ENCODE measurements around the gene RAD23B.
"Not testable (repeated sequence)": the region's sequence is repeated elsewhere in the genome, so short reads cannot be mapped to it uniquely, and the experiment has no call there.

The RAD23B gene

DNA sequence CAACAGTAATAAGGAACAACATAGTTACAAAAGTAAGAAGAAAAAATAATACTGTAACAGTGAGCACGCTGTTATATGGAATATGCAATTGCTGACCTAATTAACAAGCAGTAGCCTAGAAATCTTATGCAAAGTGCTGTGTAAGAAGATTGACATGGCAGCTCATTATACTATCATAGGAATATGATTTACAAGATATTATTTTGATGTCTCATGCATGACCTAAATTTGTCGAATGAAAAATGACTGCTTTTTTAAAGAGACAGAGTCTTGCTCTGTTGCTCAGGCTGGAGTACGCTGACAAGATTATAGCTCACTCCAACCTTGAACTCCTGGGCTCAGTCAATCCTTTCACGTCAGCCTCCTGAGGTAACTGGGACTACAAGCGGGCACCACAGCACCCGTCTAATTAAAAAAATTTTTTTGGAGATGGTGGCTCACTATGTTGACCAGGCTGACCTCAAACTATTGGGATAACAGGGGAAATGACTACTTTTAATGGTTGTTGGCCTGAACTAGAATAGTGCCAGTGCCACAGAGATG, 10.5 kb downstream of the RAD23B start:
- DNase-seq (ENCODE audit: low spot score) = no peak

DNA sequence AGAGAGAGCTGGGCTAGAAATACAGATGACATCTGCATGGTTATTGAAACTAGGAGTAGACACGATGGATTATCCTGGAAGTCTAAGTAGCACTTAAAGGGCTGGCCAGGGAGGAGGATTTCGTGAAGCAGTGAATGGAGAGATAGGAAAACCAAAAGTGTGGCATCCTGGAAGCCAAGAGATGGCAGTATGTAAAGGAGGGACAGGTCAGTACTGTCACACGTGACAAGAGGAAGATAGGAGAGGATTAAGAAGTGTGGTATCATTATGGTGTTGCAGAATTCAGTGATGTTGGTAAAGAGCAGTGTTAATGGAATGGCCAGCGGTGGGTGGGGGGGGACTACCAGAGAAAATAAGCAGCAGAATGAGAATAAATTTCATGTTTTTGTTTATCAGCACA, 11.7 kb downstream of the RAD23B start:
- no peak for DNase-seq (ENCODE audit: low spot score)

DNA sequence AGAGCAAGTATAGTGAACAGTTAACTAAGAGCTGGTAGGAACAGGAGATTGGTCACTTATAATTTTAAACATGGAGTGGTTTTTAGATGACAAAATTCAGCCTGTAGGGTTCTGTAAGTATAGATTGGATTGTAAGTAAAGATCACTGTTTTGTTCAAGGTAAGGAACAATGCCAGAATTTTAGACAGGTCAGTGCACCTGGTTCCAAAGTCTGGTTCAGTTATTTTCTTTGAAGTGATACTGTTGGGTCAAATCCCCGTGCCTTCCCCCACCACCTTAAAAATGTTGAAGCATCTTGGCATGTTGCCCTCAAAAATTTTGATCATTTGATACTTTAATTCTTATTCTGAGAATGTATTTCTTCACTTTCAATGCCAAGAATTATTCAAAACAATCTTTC, 12.9 kb downstream of the RAD23B start:
- DNase-seq (ENCODE audit: low spot score) = no peak

DNA sequence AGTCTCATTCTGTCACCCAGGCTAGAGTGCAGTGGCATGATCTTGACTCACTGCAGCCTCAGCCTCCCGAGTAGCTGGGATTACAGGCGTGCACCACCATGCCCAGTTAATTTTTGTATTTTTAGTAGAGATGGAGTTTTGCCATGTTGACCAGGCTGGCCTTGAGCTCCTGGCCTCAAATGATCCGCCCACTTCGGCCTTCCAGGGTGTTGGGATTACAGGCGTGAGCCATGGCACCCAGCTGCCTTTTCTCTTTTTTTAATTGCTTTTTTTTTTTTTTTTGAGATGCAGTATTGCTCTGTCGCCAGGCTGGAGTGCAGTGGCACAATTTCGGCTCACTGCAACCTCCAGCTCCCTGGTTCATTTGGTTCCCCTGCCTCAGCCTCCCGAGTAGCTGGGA, 13.5 kb downstream of the RAD23B start:
- not testable (repeated sequence) for DNase-seq (ENCODE audit: low spot score)

DNA sequence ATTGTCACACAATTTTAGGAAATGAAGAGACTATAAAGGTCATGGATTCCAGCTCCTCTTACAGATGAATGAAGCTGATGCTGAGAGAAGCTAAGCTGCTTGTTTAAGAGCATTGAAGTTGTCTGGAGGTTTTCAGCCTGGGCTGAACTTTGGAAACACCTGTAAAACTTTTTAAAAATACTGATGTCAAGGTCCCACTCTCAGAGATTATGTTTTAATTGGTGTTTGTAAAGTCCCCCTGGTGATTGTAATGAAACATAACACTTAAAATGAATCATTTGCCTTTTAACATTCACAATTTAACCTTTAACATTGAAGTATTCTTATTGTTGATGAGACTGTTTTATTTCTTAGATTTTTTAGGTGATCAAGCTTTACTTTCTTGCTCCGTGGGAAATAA, 16.4 kb downstream of the RAD23B start:
- DNase-seq (ENCODE audit: low spot score) = no peak

DNA sequence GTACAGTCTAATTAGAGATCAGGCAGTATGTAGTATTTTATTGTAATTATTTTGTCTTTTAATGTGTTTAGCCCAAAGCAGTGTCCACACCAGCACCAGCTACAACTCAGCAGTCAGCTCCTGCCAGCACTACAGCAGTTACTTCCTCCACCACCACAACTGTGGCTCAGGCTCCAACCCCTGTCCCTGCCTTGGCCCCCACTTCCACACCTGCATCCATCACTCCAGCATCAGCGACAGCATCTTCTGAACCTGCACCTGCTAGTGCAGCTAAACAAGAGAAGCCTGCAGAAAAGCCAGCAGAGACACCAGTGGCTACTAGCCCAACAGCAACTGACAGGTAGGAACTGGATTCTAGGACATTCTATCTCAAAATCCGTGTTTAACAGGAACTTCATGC, 23.2 kb downstream of the RAD23B start:
- no peak for DNase-seq (ENCODE audit: low spot score)

DNA sequence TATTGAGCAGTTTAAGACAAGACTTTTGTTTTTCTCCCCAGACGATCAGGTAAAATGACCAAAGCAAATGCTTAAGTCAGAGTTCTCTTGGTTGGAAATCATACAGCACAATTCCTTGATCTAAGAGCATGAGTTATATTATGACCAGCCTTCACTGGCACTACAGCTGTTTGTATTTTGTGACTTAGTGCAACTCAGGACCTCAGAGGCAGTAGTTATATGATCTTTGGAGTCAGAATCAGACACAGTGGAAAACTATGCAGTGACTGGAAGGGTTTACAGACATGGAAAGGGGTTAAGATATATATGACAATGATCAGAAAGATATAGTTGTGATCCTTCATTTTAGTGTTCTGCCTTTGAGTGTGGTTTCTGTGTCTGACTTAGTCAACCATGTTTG, 24.3 kb downstream of the RAD23B start:
- no peak for DNase-seq (ENCODE audit: low spot score)

DNA sequence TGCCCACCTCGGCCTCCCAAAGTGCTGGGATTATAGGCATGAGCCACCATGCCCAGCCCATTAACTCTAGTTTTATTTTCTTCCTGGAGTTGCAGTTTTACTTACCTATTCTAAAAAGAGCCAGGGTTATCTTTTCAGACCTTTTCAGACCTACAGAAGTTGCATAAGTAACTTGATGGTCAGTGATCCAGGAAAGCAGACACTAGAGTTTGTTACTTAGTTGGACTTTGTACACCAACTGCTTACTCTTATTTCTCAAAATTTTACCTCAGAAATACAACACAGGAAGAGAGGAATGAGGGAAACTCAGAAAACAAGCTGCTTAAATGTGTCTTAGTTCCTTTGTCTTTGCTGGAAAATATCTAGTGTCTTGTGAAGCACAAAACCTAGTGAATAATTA, 25.4 kb downstream of the RAD23B start:
- no peak for DNase-seq (ENCODE audit: low spot score)

DNA sequence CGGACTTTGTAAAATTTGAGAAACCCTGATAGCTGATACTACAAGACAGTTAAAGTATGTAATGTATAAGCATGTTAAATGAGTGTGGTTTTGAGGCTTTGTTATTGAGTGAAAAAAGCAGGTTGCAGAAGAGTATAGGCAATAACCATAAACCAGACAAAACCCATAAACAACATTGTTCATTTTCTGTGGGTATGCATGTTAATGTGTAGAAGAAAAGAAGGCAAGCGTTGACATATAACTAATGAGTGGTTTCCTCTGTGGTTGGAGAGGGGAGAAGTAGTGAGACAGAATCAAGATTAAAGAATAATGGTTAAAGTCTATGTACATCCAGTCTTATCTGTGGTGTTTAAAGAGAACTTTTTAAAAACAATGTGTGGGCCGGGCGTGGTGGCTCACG, 26.2 kb downstream of the RAD23B start:
- no peak for DNase-seq (ENCODE audit: low spot score)

DNA sequence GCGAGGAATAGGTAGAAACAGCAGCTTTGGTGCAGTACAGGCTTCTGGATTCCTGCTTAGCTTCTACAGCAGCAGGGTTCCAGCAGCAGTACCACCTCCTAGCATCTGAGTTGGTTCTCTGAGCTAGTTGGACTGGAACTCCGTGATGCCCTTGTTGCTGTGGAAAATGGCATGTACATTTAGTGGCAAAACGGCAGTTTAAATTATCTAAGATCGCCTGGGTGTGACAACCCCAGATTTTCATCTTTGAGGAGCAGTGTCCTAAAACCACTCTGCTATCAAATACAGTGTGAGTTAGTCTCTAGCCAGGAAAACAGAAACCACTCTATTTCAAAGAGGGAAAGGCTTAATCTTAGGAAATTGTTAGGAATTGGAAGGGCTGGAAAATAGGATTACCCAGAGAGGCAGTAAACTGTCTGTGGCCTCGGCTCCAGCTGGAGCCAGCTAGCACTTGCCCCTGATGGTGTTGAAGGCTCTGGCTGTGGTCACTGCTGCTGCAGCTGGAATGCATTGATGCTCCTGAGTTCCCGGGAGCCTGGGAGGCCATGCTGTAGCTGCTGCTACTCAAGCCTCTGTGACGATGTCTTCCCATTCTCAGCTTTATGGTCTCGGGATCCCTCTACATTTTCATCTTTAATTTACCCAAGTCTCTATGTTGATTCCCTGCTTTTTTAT, 29.4 kb downstream of the RAD23B start:
- peak; percentile 71 for DNase-seq (ENCODE audit: low spot score)

DNA sequence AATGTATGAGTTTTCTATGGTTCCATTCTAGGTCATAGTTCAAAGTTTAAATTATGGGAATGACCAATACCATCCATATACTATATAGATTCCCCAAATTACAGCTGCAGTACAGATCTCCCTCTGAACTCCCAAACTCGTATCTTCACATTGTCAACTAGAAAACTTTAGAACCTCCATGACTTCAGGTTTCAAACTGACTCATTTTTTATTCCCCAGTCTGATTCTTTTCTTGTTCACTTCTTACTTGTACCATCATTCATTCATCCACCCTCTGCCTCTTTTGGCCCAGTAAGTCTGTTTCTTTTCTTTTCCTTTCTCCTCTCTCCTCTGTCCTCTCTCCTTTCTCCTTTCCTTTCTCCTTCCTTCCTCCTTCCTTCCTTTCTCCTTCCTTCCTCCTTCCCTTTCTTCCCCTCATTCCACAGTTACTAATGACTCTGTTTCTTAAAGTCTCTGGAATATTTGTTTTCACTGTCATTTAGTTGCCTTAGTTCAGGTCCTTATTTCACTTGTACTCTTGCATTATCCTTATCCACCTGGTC, 30.5 kb downstream of the RAD23B start:
- no peak for DNase-seq (ENCODE audit: low spot score)

DNA sequence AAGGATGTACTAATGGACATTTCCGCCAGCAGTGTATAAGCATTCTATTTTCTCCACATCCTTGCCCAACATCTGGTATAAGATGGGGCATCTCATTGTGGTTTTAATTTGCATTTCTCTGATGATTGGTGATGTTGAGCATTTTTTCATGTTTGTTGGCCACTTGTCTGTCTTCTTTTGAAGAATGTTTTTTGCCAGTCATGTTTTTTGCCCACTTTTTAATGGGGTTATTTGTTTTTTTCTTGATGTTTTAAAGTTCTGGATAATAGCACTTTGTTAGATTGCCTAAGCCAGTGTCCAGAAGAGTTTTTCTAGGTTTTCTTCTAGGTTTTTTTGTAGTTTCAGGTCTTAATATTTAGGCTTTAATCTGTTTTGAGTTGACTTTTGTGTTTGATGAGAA, 31.7 kb downstream of the RAD23B start:
- DNase-seq (ENCODE audit: low spot score) = no peak

DNA sequence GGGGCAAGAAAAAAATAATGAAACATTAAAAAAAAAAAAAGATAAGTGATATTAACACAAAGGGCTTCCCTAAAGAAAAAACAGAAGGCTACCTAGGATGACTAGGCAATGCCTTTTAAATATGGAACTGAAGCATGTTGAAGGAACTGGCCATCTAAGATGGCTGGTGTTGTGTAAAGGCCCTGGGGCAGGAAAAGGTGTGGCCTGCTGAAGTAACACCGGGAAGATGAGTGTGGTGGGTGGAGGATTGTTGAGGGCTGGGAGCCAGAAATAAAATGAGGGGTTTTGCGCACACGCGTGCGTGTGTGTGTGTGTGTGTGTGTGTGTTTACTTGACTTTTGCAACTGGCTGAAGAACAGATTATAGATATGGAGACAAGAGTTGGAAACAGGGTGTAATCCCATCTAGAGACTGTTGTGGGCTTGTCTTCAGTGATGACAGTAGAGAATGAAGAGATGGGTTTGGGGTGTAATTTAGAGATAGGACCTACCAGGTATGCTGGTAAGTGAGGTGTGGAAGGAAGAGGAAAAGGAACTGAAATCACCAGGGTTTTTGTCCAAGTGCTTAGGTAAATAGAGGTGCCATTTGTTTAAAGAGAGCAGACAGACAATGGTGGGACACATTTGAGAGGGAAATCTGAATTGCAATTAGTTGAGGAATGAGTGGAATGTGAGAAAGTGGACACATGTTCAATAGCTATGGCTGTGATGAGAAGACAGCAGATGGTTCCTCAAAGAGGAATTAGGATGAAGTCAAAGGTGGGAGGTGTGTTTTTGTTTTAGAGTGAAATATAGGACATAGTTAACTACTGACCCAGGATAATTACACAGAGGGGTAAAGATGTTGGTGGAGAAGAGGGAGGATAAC, 33.9 kb downstream of the RAD23B start:
- no peak for DNase-seq (ENCODE audit: low spot score)

DNA sequence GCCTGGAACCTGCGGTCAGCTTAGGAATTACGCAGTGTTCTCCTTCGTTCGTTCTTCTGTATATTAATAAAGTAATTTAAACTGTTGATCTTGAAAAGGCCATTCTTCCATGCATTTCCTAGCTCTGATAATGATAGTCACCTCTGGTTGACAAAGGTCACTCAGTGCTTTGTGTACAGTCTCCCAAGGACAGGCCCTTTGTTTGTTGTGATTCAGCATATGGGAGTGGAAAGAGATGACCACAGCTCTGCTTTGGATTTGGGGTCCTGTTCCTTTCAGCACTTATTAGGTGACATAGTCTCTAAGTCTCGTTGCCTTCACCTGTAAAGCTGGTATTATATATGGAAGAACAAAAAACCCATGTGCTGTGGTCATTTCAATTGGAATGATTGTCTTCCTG, 39.6 kb downstream of the RAD23B start:
- DNase-seq (ENCODE audit: low spot score) = no peak

DNA sequence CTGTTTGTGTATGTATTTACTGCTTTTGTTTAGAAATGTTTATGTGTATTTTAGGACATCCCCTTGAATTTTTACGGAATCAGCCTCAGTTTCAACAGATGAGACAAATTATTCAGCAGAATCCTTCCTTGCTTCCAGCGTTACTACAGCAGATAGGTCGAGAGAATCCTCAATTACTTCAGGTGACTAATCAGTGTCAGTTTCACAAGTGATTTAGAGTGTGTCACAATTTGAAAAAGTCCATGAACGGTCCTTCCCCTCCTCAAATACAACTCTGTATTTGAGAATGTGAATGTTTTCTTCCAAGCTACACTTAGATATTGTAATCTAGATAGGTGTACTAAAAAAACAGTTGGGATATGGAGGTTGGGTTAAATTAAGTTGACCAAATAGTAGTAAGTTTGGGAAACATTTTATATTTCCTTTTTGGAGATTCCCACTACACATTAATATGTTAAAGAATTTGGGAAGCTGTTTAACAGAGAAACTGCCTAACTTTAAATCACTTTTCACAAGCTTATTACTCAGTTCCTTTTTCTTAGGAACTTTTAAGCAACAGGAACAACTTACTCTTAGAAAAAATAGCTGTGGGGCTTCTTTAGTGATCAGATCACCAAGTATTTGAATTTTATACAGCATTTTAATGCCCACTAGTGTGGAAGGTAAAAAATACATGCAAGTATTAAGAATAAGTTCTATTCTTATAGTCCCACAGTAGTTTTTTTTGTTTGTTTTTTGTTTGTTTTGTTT, 40.9 kb downstream of the RAD23B start:
- DNase-seq (ENCODE audit: low spot score) = no peak

DNA sequence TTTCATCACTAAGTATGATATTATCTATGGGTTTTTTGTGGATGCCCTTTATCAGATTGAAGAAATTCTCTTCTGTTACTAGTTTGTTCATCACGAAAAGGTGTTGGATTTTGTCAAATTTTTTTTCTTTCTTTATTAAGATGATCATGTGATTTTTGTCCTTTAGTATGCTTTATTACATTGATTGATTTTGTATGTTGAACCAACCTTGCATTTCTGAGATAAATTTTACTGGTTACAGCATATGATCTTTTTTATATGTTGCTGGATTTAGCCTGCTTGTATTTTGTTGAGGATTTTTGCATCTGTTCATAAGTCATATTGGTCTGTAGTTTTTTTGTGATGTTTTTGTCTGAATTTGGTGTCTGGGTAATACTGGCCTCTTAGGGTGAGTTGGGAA, 42.8 kb downstream of the RAD23B start:
- DNase-seq (ENCODE audit: low spot score) = no peak

DNA sequence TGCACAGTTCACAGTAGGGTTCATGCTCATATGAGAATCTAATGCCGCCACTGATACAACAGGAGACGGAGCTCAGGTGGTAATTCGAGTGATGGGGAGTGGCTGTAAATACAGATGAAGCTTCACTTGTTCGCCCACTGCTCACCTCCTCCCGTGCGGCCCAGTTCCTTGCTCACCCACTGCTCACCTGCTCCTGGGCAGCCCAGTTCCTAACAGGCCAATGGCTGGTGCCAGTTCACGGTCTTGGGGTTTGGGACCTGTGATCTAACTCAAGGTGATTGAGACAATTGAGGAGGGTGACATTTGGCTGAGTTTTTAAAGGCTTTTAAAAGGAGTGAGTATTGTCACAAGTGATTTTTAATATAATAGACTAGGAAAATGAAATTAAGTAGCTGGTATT, 45.4 kb downstream of the RAD23B start:
- no peak for DNase-seq (ENCODE audit: low spot score)

DNA sequence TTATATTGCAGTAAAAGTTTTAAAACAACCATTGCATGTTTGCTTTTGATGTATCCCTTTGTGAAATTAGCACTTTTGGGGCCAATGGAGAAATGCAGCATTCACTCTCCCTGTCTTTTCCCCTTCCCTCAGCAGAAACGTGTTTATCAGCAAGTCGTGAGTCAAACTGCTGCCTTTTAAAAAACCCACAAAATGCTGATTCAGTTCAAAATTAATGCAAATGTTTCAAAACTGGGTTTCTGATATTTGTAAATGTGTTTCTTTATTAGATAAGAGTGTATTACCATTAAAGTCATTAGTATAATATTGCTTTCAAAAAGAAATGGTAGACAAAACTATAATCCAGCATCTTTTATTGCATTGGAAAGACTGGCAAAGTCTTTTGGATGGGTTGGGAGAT, 47.3 kb downstream of the RAD23B start:
- no peak for DNase-seq (ENCODE audit: low spot score)

DNA sequence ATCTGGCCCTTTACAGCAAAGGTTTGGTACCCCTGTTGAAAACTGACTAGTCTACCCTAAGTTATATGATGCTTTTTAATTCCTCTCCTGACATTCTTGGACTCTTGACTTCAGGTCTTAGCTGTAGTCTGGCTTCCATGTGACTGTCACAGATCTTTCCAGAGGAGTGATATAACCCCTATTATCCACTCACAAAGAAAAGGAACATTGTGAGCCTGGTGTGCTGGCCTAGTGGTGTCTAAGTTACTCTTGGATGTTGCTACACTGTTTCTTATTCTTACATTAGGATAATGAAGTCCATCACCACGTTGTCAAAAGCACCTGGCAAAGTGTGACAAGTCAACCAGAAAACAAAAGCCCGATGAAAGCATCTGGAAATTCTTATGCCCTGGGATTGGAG, 49.8 kb downstream of the RAD23B start:
- no peak for DNase-seq (ENCODE audit: low spot score)

DNA sequence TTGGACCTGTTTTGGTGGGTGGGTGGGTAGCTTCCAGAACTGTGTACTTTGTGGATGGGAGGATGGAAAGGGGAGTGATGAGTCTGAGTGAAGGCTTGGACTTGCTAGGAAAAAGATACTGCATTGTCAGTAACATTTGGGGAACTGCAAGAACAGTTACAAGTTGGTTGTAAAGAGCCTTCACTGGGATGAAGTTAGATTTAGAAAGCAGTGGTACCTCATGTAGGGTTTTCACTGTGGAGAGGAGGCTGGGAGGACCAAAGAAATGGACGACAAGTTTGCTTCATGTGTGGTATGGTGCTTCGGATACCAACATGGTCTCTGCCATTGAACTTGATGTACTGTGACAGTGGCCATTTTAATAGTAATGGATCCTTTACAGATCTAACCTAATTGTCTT, 50.3 kb downstream of the RAD23B start:
- no peak for DNase-seq (ENCODE audit: low spot score)

DNA sequence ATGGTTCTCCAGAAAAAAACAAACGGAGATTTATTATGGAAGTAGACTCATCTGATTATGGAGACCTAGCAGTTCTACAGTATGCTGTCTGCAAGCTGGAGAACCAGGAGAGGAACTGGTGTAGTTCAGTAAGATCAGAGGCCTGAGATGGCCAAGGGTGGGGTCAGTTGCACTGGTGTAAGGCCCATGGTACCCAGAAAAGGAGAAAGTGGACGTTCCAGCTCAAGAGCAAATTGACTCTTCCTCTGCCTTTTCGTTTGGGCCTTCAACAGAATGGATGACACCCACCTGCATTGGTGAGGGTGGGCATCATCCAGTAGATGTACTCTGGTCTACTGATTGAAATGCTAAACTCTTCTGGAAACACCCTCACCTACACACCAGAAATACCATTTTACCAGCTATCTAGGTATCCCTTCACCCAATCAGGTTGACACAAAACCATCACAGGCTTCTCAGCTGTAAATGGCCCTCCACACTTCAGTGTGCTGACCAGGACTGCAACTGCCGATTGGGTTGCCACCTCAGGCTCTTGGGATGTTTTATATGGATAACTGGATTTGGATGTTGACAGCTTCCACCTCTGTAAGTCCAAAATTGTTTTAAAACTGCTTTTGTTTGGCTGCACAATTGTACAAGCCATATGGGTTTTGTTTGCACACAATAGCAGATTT, 51.2 kb downstream of the RAD23B start:
- no peak for DNase-seq (ENCODE audit: low spot score)

DNA sequence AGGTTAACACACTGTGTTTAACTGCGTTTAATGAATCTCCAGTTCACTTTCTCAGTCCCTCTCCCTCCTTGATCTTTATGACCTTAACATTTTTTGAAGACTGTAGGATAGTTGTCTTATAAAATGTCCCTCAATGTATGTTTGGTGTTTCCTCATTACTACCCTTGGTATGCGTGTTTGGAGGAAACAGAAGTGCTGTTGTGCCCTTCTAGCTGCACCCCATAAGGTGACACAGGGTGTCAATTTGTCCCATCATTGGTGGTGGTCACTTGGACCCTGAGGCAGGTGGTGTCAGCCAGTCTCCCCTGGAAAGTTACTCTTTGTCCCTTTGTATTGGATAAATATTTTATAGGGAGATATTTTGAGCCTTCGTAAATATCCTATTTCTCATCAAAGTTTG, 52.3 kb downstream of the RAD23B start:
- no peak for DNase-seq (ENCODE audit: low spot score)
